GM19452 (cell line): Measurements from ENCODE around the gene FRMD4A.
"Not testable (repeated sequence)": the region's sequence is repeated elsewhere in the genome, so short reads cannot be mapped to it uniquely, and the experiment has no call there.

Source experiments
- ATAC-seq: cut with Tn5 transposase; IDR thresholded peaks from one replicate; pipeline ENCODE4 v1.9.1; 2021; ENCODE audit not compliant: unreplicated experiment

FRMD4A gene

DNA sequence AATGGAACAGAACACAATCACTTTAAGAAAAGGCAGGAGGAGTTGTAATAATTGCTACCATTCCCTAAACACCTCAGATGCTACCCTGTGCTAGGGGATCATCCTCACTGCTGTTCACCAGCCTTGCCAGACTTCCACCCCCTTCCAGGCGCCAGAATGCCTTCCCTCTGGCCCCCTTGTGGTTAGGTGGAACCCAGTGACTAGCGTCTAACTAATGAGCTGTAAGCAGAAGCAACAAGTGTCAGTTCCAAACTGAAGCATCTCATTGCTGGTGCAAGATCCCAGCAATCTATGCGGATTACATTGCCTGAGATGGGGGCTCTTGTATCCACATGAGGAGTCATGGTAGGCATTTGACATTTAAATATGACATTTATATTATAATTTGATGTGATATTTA lies 86.6 kb downstream of the FRMD4A start:
- no peak for ATAC-seq

DNA sequence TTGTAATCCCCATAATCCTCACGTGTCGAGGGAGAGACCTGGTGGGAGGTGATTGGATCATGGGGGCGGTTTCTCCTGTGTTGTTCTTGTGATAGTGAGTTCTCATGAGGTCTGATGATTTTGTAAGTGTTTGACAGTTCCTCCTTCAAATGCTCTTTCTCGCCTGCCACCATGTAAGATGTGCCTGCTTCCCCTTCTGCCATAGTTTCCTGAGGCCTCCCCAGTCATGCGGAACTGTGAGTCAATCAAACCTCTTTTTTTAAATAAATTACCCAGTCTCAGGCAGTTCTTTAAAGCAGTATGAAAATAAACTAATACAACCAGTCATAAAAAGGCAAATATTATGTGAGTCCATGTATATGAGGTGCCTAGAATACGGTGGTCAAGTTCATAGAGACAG lies 87.5 kb downstream of the FRMD4A start:
- no peak for ATAC-seq

DNA sequence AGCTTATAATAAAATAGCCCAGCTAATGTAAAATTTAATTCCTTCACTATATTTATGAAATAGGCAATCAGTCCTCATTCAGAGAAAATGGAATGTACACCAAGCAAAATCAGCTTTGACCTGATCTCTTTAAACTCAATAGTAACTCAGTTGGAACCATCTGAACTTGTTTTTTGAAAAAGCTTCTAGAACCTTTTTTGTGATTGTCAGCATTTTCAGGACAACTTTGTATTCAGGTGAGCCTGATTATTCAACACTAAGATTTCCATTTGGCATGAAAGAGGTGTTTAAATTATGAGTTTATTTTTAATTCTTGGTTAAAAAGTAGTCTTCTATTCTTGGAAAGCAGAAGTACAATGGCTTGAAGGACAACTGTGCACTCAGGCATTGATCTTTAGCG lies 89.5 kb downstream of the FRMD4A start:
- no peak for ATAC-seq

DNA sequence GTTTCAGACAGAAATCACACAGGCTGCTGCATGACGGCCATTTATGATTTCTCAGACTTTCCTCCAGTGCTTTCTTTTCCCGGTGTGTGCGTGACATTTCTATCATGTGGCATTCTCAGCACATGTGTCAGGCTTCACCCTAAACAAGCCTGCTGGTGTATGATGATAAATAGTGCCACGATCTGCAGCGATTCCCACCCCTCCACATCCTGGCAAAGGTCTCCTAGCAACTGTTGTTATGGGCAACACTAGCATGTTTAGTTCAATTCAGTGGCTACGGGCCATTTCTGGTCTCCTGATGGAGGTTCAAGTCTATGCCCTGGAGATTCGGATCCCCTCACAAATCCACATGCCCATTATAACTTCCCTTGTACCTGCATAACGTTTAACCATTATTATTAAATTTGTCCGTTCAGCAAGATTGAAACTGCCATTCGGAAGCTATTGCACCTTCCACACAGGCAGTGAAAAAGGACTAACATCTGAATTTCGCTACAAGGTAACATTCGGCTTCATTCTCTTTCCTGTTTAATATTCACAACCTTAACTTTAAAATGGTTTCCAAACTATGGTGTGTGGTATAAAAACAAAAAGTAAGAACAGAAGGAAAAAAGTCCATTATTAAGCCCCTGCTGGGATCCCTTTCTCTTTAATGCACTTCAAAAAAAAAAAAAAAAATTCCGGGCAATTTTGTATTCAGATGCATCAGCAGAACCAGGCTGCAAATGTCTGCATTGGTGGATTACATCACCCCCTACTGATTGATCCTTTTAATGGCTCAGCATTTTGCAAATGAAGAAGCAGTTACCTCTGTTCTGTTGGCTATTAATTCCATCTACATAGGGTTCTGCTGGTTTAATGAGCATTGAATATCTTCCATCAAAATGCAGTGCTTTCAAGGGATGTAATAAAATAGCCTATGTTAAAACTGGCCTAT lies 90.2 kb downstream of the FRMD4A start:
- ATAC-seq: no peak

DNA sequence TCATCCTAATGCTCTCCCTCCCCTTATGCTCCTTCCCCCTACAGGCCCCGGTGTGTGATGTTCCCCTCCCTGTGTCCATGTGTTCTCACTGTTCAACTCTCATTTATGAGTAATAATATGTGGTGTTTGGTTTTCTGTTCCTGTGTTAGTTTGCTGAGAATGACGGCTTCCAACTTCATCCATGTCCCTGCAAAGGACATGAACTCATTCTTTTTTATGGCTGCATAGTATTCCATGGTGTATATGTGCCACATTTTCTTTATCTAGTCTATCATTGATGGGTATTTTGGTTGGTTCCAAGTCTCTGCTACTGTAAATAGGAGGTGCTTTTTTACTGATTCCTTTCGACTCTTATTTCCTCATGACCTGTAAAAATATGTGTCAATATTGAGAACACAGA lies 92.1 kb downstream of the FRMD4A start:
- not testable (repeated sequence) for ATAC-seq

DNA sequence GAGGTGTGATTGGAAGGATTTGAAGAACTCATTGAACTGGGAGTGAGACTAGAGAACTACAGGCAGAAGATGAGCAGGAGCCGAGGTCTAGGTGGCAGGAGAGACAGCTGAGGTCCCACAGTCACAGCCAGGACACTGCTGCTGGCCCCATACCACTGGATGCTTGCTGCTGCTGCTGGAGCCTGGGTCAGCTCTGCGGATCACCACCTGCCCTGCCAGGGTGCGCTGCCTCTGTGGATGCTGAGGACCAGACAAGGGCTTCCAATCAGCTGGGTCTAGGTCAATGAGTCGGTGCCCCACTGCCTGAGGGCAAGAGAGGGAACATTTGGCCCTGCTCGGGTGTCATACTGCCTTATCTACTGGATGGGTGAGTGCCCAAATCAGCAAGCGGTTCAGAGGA lies 94.4 kb downstream of the FRMD4A start:
- no peak for ATAC-seq

DNA sequence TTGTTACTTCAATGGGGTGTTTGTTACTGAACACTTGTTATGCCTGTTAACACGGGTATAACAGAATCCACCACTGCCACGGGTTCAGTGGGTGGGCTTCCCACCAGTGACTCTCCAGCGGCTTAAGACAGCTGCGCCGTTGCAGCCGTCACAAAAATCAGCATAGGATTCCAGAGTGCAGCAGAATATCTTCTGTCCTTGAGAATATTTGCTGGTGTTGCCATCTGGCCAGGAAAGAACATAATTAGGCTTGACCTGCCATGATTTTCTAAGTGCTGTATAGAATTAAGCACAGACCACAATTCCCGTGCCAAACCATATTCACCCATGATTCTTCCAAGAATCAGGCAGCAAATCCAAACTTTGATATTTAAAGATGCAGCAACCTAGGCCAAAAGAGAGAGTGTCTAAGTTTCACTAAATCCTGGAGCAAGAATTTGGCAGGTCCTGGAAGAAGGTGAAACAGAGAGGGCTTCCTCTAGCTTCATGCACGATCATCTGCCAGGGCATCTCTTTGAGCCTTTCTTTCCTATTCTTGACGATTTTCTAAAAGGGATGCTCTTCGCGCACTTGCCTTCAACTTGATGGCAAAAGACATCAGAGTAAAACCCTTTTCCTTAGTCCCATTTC lies 95.0 kb downstream of the FRMD4A start:
- ATAC-seq: no peak

DNA sequence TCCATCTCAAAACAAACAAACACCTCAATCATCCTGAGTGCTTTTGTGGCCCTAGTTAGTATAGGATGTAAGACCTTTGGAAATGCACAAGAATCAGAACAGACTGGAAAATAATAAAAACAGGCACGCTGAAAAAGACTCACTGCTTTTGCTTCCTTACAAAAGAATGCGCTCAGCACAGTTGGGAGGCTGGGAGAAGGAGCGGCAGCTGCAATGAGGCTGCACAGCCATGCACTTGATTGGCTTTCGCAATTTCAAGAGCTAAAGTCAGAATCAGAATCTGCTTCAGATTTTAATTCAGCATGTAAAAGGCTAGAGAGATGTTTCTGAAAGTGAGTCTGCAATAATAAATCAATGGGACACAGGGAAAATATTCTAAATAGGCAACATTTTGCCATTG lies 97.2 kb downstream of the FRMD4A start:
- no peak for ATAC-seq

DNA sequence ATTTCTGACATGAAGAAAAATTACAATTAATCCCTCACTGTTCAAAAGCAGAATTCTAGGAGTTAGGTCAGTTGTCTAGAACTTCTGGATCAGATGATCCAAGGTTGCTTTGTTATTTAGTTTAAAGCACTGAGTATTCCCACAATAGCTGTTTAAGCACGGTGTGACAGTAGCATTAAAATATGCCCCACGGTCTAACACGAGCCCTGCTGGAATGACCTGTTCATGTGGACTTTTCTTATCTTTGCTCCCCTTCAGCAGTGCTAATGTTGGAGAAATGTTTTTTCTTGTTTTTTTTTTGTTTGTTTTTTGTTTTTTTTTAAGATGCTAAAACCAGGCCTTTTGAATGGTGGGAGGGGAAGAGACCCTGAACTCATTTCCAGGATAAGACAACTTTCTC lies 101.9 kb downstream of the FRMD4A start:
- not testable (repeated sequence) for ATAC-seq

DNA sequence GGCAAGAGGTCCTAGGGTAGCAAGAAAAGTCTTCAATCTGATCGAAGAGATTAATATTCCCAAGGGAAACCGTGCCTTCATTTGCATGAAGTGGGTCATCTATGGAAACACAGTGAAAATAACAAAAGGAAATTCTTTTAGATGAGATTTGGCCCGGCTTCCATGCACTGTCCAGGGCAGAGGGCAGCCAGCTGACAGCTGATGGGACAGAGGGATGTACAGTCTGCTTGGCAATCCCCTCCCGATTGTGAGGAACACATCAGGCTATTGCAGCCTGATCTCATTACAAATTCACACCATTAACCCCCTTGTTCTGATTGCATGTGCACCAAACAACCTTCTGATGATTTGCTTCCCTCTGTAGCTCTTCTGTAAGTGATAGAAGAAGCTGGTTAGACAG lies 105.3 kb downstream of the FRMD4A start:
- ATAC-seq: no peak

DNA sequence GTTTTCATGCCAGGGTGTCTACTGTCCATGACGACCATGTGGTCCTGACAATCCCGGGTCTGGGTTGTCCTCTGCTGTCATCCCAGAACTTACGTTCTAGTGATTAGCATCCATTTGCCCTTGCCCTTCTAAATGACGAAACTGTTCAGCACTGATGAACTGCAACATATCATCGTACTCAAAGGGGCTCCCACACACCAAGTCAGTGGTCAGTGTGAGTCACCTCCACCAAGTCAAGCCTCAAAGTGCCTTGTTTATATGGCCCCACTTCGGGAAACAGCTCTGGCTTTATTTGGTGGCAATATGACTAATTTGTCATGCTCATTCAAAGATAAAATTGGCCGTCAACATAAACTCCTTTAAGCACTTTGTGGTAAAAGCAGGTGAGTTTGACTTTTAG lies 110.7 kb downstream of the FRMD4A start:
- no peak for ATAC-seq

DNA sequence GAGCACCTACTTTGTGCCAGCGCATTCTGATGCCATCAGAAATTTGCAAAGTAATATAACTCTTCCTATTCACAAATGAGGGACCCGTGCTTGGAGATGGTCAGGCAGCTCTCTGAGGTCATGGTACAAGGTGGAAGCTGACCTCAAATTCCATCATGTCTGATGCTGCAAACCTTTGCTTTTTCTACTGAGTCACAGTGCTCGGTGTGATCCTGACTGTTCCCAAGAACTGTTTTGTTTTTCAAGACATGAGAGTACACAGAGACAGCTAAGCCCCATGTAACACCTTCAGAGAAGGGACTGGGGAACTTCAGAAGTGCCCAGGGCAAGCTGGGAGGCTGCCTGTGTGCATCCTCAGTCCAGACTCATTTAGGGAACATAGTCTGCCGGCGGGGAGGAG lies 111.3 kb downstream of the FRMD4A start:
- ATAC-seq: no peak

DNA sequence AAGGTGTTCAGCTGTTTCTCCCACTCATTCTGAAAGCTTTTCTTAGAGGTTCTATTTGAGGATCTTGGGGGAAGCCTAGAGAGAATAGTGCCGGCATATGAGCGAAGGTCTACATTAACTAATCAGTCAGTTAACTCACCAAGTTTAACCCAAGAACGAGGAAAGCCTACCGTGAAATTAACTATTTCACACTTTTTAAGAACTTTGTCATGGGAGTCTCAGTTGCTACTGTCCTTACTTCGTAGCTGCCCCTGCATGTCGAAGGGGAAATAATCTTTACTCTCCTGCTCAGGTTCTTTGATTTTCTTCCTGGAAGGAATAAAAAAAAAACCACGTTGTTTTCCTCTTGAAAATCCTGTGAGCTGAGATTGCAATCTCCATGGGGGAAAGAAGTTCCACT lies 115.1 kb downstream of the FRMD4A start:
- no peak for ATAC-seq

DNA sequence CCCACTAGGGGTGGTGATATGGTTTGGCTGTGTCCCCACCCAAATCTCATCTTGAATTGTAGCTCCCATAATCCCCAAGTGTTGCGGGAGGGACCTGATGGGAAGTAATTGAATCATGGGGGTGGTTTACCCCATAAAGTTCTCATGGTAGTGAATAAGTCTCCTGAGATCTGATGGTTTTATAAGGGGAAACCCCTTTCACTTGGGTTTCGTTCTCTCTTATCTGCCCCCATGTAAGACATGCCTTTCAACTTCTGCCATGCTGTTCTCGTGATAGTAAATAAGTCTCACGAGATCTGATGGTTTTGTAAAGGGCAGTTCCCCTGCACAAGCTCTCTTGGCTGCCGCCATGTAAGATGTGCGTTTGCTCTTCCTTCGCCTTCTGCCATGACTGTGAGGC lies 117.0 kb downstream of the FRMD4A start:
- not testable (repeated sequence) for ATAC-seq

DNA sequence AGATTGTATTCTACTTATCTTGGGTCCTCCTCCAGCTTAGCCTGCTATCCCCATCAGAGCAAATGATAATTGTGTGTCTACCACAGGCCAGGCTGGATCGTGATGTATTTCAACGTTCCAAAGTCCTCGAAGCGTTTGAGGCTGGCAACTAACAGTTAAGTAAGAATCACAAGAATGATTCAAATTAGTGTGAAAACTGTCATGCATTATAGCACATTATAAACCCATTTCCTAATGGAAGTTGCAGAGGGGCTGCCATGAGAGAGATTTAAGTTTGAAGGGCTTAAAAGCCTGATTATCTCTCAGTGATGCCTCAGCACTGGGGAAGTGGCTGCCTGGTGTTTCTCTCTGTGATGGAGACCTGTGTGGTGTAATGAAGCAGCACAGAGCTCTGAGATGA lies 119.1 kb downstream of the FRMD4A start:
- no peak for ATAC-seq

DNA sequence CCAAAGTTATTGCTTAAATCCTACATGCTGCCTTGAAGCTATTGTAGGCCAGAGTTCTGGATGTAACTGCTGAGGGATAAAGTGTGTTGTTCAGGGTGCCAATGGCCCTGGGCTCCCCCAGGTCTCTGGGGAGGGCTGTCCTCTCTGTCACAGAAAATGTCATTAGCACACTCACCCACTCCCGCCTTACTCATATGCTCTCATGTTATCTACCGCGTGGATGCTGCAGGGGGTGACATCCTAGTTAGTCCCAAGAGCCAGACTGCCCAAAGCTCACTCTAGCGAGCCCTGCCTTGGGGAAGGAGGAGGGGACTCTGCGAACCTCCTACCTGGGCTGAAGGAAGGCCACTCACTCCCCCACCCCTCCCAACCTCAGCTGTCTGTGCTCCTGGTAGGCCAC lies 122.5 kb downstream of the FRMD4A start:
- ATAC-seq: no peak

DNA sequence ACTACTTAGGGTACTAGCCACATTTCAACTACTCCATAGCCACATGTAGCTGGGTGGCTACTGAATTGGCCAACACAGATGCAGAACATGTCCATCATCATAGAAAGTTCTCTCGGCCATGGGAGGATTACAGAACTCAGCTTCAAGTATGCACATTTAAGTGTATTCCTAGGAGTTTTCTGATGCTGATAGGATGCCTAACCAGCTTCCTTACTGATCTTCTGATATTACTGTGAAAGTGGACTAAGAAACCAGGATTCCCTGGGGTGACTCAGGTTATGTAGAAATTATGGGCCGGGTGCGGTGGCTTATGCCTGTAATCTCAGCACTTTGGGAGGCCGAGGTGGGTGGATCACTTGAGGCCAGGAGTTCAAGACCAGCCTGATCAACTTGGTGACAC lies 125.5 kb downstream of the FRMD4A start:
- no peak for ATAC-seq

DNA sequence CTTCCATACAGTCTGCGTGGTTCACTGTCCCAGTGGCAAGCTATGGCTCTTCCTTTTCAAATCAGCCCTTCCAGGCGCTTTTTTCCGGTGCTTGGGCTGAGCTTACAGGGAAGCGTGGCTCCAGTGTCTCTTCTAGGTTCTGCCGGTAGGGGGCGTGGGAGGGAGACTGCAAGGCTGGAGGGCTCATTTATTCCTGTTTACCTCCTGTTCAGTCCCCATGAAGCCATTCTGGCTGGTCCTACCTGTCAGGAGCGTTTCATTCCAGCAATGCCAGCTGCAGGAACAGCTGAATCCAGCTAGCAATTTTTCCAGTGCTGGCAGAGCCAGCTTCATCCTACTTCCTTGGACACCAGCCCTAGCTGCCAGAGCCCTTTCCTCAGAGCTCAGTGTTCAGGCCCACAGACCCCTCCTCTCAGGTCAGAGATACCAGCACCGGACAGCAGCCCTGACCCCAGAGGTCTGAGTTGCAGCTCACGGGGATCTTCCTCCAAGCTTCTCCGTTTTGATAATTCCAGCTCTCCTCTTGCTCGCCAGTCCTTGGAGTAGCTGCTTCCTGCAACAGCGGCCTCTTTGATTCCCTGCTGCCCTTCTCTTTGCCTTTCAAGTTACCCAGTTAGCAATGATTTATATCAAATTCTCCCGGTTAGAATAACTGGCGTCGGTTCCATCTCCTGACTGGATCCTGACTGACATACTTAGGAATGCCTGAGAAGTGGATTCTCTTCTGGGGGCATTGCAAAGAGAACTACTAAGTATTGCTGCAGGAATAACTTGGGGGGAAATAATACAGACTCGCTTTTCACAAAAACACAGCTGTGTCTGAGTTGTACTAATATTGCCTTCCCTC lies 129.8 kb downstream of the FRMD4A start:
- ATAC-seq: no peak

DNA sequence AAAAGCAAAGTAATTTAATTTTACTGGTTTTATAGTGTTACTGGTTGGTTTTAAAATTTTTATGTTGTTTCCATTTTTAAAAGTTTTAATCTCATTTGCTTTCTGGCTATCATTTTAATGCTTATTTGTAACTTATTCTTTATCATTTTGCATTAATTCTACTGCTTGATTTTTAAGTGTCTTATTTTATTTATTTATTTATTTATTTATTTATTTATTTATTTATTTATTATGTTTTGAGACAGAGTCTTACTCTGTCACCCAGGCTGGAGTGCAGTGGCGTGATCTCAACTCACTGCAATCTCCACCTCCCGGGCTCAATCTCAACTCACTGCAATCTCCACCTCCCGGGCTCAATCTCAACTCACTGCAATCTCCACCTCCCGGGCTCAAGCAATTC lies 131.6 kb downstream of the FRMD4A start:
- not testable (repeated sequence) for ATAC-seq

DNA sequence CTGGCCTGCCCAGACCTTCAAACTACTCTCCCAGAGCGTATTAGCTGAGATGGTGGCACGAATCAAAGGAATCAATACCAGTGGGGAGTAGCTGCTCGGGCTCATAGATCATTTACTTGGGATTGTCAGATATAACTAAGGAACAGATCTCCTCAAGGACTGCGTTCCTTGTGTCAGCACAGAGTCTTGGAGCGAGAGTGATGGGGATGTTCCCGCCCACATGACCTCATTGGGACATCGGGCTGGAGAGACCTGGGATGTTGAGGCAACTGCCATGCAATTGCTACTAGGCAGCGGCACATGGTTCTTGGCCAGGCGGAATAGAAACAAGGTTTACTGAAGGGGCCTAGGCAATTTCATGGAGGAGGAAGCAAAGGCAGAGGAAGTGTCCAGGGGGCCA lies 132.6 kb downstream of the FRMD4A start:
- no peak for ATAC-seq

DNA sequence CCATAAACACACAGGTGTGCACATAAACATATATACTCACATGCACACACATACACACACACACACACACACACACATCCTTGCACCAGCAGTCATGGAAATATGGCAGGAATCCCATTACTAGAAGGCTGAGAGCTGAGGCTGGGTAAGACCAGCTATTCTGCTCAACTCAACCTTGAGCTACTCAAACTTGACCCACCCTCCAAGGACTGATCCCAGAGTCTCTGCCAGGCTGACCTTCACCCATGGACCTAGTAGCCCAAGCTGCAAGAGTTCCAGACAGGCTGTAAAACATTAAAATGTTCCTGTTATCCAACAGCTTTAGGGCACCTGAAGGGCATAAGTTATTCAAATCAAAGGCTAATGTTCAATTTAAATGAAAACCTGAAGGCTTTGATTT lies 134.6 kb downstream of the FRMD4A start:
- ATAC-seq: no peak

DNA sequence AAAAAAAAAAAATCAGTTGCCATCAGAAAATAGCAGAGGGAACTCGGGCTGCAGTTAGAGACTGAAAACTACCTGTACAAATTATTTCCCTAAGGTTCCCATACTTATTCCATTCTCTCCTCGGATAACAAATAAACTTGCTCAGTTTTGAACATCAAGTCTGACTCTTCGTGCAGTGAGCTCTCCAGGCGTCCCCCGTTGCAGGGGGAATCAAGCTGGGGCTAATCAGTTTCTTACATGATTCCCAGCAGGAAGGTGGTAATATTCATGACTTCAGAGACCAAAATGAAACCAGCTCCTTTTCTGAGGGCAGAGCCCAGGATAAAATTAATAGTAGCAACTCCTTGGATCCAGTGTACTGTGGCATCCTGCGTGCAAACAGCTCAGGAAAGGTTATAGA lies 135.3 kb downstream of the FRMD4A start:
- no peak for ATAC-seq
